Progenitor cell of endocrine pancreas (in vitro differentiated cells): ENCODE results near the gene ANGPTL1. TPM values are rescaled to one million over a fixed set of nuclear protein-coding genes. Genes with fewer than 3 reads are reported as not detected.

Experiments used
- DNase-seq: peaks from one replicate; pipeline ENCODE4 v3.0.0; 2021; ENCODE audit warnings: low spot score; ENCODE audit not compliant: unreplicated experiment
- H3K27ac Mint-ChIP-seq: 2 replicates; pipeline ENCODE4 v1.8.0; 2021; ENCODE audit warnings: mild to moderate bottlenecking, moderate library complexity, mixed read lengths
- H3K27me3 Mint-ChIP-seq: 2 replicates; pipeline ENCODE4 v1.8.0; 2021; ENCODE audit warnings: mixed read lengths
- H3K36me3 Mint-ChIP-seq: 2 replicates; pipeline ENCODE4 v1.8.0; 2022; ENCODE audit warnings: mixed read lengths; ENCODE audit not compliant: insufficient read depth
- H3K4me1 Mint-ChIP-seq: 2 replicates; pipeline ENCODE4 v1.8.0; 2021; ENCODE audit warnings: low read depth, mixed read lengths
- H3K4me3 Mint-ChIP-seq: 2 replicates; pipeline ENCODE4 v1.8.0; 2021; ENCODE audit warnings: low read depth, mild to moderate bottlenecking, moderate library complexity, mixed read lengths
- H3K9me3 Mint-ChIP-seq: 2 replicates; pipeline ENCODE4 v1.8.0; 2021; ENCODE audit warnings: low read depth, mixed read lengths
- CTCF ChIP-seq: fragments of 200-600 bp; sonication (generic); IDR thresholded peaks from one replicate; pipeline ENCODE4 v1.5.0; 2021; ENCODE audit warnings: antibody characterized with exemption, mild to moderate bottlenecking; ENCODE audit not compliant: unreplicated experiment
- total RNA-seq: library from RNA; stranded (reverse); gene quantifications from 2 replicates; pipeline ENCODE4 v1.2.1, GENCODE V29; 2021

Gene ANGPTL1
- total RNA-seq, 1 donor from 2014 or later, result 0.22 TPM

GRCh38 chr1:178810585-178810984 lies 60.3 kb downstream of the ANGPTL1 start:
- Mint-ChIP-seq H3K27ac (no peak overlapping the region), H3K4me1 (peaks cover 5% of the 10 kb centered on the region), H3K4me3 (no peak overlapping the region), H3K36me3 (peaks cover 18% of the 10 kb centered on the region), H3K9me3 (no peaks in the 10 kb centered on the region), H3K27me3 (no peaks in the 10 kb centered on the region)
- no peak for DNase-seq
- no peak for TF ChIP-seq CTCF

DNA sequence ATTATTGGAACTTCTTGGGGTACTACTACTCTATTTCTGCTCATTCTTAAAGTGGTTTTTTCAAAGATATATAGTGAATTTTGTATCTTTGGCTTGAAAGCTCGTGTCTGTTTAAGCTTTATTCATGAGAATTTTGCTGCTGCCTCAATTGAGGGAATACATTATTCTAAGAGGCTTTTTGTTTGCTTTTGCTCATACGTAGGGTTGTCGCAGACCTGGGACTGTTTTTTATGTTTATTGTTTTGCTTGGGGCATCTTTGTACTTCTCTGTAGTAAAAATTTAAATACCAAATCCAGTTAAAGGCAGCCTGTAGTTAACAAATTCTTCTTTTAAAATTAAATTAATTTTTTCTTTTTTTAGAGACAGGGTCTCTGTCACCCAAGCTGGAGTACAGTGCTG lies 62.3 kb downstream of the ANGPTL1 start:
- H3K27me3 Mint-ChIP-seq, result no peaks in the 10 kb centered on the region
- peaks cover 5% of the 10 kb centered on the region for H3K4me1 Mint-ChIP-seq

GRCh38 chr1:178806665-178807300 lies 64.1 kb downstream of the ANGPTL1 start:
- Mint-ChIP-seq H3K27ac (no peak overlapping the region), H3K4me1 (peaks cover 5% of the 10 kb centered on the region), H3K9me3 (no peaks in the 10 kb centered on the region), H3K4me3 (no peak overlapping the region), H3K36me3 (peaks cover 13% of the 10 kb centered on the region), H3K27me3 (no peaks in the 10 kb centered on the region)
- DNase-seq, result no peak
- no peak for TF ChIP-seq CTCF

More for the DNA sequence above, 62.3 kb downstream of the ANGPTL1 start:
- H3K27ac Mint-ChIP-seq, result no peak overlapping the region
- H3K4me3 Mint-ChIP-seq, result no peak overlapping the region
- DNase-seq, result no peak
- H3K36me3 Mint-ChIP-seq, result peaks cover 12% of the 10 kb centered on the region
- H3K9me3 Mint-ChIP-seq, result no peaks in the 10 kb centered on the region
- no peak for TF ChIP-seq CTCF

- DNase-seq, result no peak
- peaks cover 20% of the 10 kb centered on the region for H3K36me3 Mint-ChIP-seq
- peaks cover 5% of the 10 kb centered on the region for H3K4me1 Mint-ChIP-seq
- H3K4me3 Mint-ChIP-seq, result no peak overlapping the region
- no peak for TF ChIP-seq CTCF
- H3K27me3 Mint-ChIP-seq, result no peaks in the 10 kb centered on the region
- H3K27ac Mint-ChIP-seq, result no peak overlapping the region
- no peaks in the 10 kb centered on the region for H3K9me3 Mint-ChIP-seq
These were observed 68.0 kb downstream of the ANGPTL1 start for GRCh38 chr1:178802873-178803272.

Other genes with a start within 250 kb of the ANGPTL1 start
- gene RALGPS2, start 145.8 kb downstream of the ANGPTL1 start, total RNA-seq, result 58.9 and 64.4 TPM in 2 replicates
- gene FAM20B, start 154.8 kb upstream of the ANGPTL1 start, total RNA-seq, result 39.9 and 42.9 TPM in 2 replicates
- 27.4 and 27.9 TPM in 2 replicates for gene TOR3A, start 211.0 kb upstream of the ANGPTL1 start, total RNA-seq